PC-3 (cell line): Measurements from ENCODE around the gene HNRNPA2B1. TPM values are rescaled to one million over a fixed set of nuclear protein-coding genes. Genes with fewer than 3 reads are reported as not detected.

ENCODE experiments used
- ATAC-seq: fragments of 200-7000 bp; cut with Tn5 transposase; 2 replicates; pipeline ENCODE4 v1.9.1; 2020; ENCODE audit warnings: mild to moderate bottlenecking, moderate library complexity
- BruUV-seq: library from RNA; stranded (reverse); fragments of 400-500 nt; replicated peaks from 2 replicates; lab custom pipeline; 2021; lab: Mats Ljungman, UMichigan
- CTCF ChIA-PET: fragments of 300-600 bp; sonication (Branson Sonifier 250); formaldehyde crosslinking; loops from one replicate; lab custom pipeline; 2022; ENCODE audit warnings: antibody characterized with exemption; lab: Charles Lee
- POLR2A ChIA-PET: fragments of 300-600 bp; sonication (Branson Sonifier 250); formaldehyde crosslinking; loops from one replicate; lab custom pipeline; 2022; ENCODE audit warnings: antibody characterized with exemption; ENCODE audit not compliant: unreplicated experiment; lab: Charles Lee
- DNase-seq: peaks from one replicate; pipeline ENCODE4 v3.0.0-alpha.2; 2015
- H2AFZ ChIP-seq: fragments of 300-600 bp; sonication (generic); 2 replicates; pipeline ENCODE4 v1.6.0; 2016; ENCODE audit warnings: antibody characterized with exemption, low read length
- H3F3A ChIP-seq: fragments of 300-600 bp; sonication (generic); one replicate; pipeline ENCODE4 v1.6.0; 2017; ENCODE audit warnings: antibody characterized with exemption, low read length, control low read depth, mild to moderate bottlenecking; ENCODE audit not compliant: unreplicated experiment
- H3K27ac ChIP-seq: fragments of 300-600 bp; sonication (generic); 2 replicates; pipeline ENCODE4 v1.5.1; 2016; ENCODE audit warnings: mild to moderate bottlenecking, low read length
- H3K27me3 ChIP-seq: fragments of 300-600 bp; sonication (generic); 2 replicates; pipeline ENCODE4 v1.6.1; 2016; ENCODE audit warnings: low read length, mixed read lengths
- H3K36me3 ChIP-seq: fragments of 300-600 bp; sonication (generic); 2 replicates; pipeline ENCODE4 v1.6.1; 2016; ENCODE audit warnings: low read depth, mixed run types, low read length, mixed read lengths
- H3K4me1 ChIP-seq: fragments of 300-600 bp; sonication (generic); 2 replicates; pipeline ENCODE4 v1.5.1; 2016; ENCODE audit warnings: low read length; ENCODE audit not compliant: insufficient read depth
- H3K4me2 ChIP-seq: fragments of 300-600 bp; sonication (generic); 2 replicates; pipeline ENCODE4 v1.6.0; 2016; ENCODE audit warnings: low read length
- H3K4me3 ChIP-seq: fragments of 300-600 bp; sonication (generic); 2 replicates; pipeline ENCODE4 v1.5.1; 2016; ENCODE audit warnings: mild to moderate bottlenecking, low read length, mixed read lengths
- H3K79me2 ChIP-seq: fragments of 300-600 bp; sonication (generic); 2 replicates; pipeline ENCODE4 v1.6.1; 2017; ENCODE audit warnings: low read length, mixed read lengths
- H3K9ac ChIP-seq: fragments of 300-600 bp; sonication (generic); 2 replicates; pipeline ENCODE4 v1.6.0; 2016; ENCODE audit warnings: mild to moderate bottlenecking, low read length
- H3K9me2 ChIP-seq: fragments of 300-600 bp; sonication (generic); replicated peaks from 2 replicates; pipeline ENCODE4 v1.6.1; 2016; ENCODE audit warnings: mixed run types, low read length, mixed read lengths
- H3K9me3 ChIP-seq: fragments of 300-600 bp; sonication (generic); 2 replicates; pipeline ENCODE4 v1.6.1; 2016; ENCODE audit warnings: low read length, mixed read lengths
- H4K20me1 ChIP-seq: fragments of 300-600 bp; sonication (generic); 2 replicates; pipeline ENCODE4 v1.6.1; 2016; ENCODE audit warnings: low read length, mixed read lengths
- CTCF ChIP-seq: fragments of 300-600 bp; sonication (generic); conservative IDR thresholded peaks from 2 replicates; pipeline ENCODE4 v1.5.1; 2017; ENCODE audit warnings: antibody characterized with exemption, low read depth, mild to moderate bottlenecking, low read length
- EZH2 ChIP-seq: fragments of 300-600 bp; sonication (generic); IDR thresholded peaks from one replicate; pipeline ENCODE4 v1.6.1; 2017; ENCODE audit warnings: antibody characterized with exemption, mild to moderate bottlenecking, low read length; ENCODE audit not compliant: unreplicated experiment
- EZH2phosphoT487 ChIP-seq: fragments of 300-600 bp; sonication (generic); IDR thresholded peaks from 2 replicates; pipeline ENCODE4 v1.6.1; 2018; ENCODE audit warnings: mild to moderate bottlenecking, antibody characterized with exemption, low read length, borderline replicate concordance
- intact Hi-C: fragments of 100-400 bp; cut with micrococcal nuclease; formaldehyde crosslinking; loops from 2 replicates; pipeline ENCODE4 v1.9.0; 2023
- total RNA-seq: library from RNA; depleted of rRNA; stranded (reverse); fragments of >200 nt; gene quantifications from 2 replicates; pipeline ENCODE4 v1.2.3, GENCODE V29; 2014

Gene HNRNPA2B1
- total RNA-seq, 1 experiment from 2014 or later, result 304 TPM

GRCh38 chr7:26238032-26238431 is 37.5 kb upstream of the HNRNPA2B1 start:
- no TSS peak for BruUV-seq
- Histone ChIP-seq H3F3A (no peaks in the 10 kb centered on the region), H3K9ac (no peak overlapping the region)

GRCh38 chr7:26237035-26237807 is 36.7 kb upstream of the HNRNPA2B1 start:
- ATAC-seq (peak; percentile 75), DNase-seq (peak; percentile 39)
- Histone ChIP-seq H3K9me2 (no peaks in the 10 kb centered on the region), H3K36me3 (no peaks in the 10 kb centered on the region), H3K4me1 (no peaks in the 10 kb centered on the region), H3F3A (no peaks in the 10 kb centered on the region), H3K27ac (no peak overlapping the region), H3K27me3 (no peaks in the 10 kb centered on the region), H3K9ac (no peak overlapping the region), H3K4me2 (no peak overlapping the region), H3K9me3 (no peaks in the 10 kb centered on the region), H2AFZ (no peak overlapping the region), H4K20me1 (no peaks in the 10 kb centered on the region), H3K79me2 (no peaks in the 10 kb centered on the region), H3K4me3 (no peak overlapping the region)
- no TSS peak for BruUV-seq
- no peak for TF ChIP-seq EZH2
- TF ChIP-seq EZH2phosphoT487, result no peak
- no peak for TF ChIP-seq CTCF
- intact Hi-C loops, result no loop called here
- CTCF ChIA-PET, result no interaction called here
- POLR2A ChIA-PET, result no interaction called here

More at GRCh38 chr7:26238032-26238431, 37.5 kb upstream of the HNRNPA2B1 start:
- DNase-seq (no peak), ATAC-seq (no peak)
- Histone ChIP-seq H2AFZ (no peak overlapping the region), H3K4me1 (no peaks in the 10 kb centered on the region), H3K9me3 (no peaks in the 10 kb centered on the region), H3K4me3 (no peak overlapping the region), H3K27ac (no peak overlapping the region), H3K27me3 (no peaks in the 10 kb centered on the region), H3K4me2 (no peak overlapping the region), H3K79me2 (no peaks in the 10 kb centered on the region), H4K20me1 (no peaks in the 10 kb centered on the region), H3K36me3 (no peaks in the 10 kb centered on the region), H3K9me2 (no peaks in the 10 kb centered on the region)
- POLR2A ChIA-PET, result no interaction called here
- intact Hi-C loops, result no loop called here
- CTCF ChIA-PET, result no interaction called here
- no peak for TF ChIP-seq EZH2
- no peak for TF ChIP-seq EZH2phosphoT487
- TF ChIP-seq CTCF, result no peak

GRCh38 chr7:26233902-26234511 is 33.5 kb upstream of the HNRNPA2B1 start:
- no peaks in the 10 kb centered on the region for H3K79me2 ChIP-seq
- CTCF ChIA-PET, result no interaction called here
- H3K27ac ChIP-seq, result no peak overlapping the region
- H2AFZ ChIP-seq, result no peak overlapping the region
- intact Hi-C loops, result no loop called here
- H3K27me3 ChIP-seq, result 0 out of 2 replicates have a peak, but pooled peaks cover 2% of the 10 kb centered on the region
- H3K4me3 ChIP-seq, result no peak overlapping the region
- DNase-seq, result no peak
- H3K4me2 ChIP-seq, result no peak overlapping the region
- no peak for ATAC-seq
- H3K9me3 ChIP-seq, result no peaks in the 10 kb centered on the region
- POLR2A ChIA-PET, result no interaction called here
- no peaks in the 10 kb centered on the region for H4K20me1 ChIP-seq
- H3K9me2 ChIP-seq, result no peaks in the 10 kb centered on the region
- no peaks in the 10 kb centered on the region for H3K4me1 ChIP-seq
- TF ChIP-seq EZH2phosphoT487 (no peak), CTCF (0 out of 2 replicates have a peak, but pooled peaks have one; percentile 10), EZH2 (no peak)
- no peak overlapping the region for H3K9ac ChIP-seq
- no peaks in the 10 kb centered on the region for H3F3A ChIP-seq
- no TSS peak for BruUV-seq
- no peaks in the 10 kb centered on the region for H3K36me3 ChIP-seq
